T-helper 9 cell (primary cell): ENCODE measurements around the gene PDCD4.

Source experiments
- DNase-seq: peaks from one replicate; pipeline ENCODE4 v3.0.0-alpha.2; 2020
- total RNA-seq, 2 donors: gene quantifications; one replicate each; lab custom pipeline; 2026; lab: John Stamatoyannopoulos, UW

Gene PDCD4
- total RNA-seq = 430 to 710 reads per million in 2 donors

DNA sequence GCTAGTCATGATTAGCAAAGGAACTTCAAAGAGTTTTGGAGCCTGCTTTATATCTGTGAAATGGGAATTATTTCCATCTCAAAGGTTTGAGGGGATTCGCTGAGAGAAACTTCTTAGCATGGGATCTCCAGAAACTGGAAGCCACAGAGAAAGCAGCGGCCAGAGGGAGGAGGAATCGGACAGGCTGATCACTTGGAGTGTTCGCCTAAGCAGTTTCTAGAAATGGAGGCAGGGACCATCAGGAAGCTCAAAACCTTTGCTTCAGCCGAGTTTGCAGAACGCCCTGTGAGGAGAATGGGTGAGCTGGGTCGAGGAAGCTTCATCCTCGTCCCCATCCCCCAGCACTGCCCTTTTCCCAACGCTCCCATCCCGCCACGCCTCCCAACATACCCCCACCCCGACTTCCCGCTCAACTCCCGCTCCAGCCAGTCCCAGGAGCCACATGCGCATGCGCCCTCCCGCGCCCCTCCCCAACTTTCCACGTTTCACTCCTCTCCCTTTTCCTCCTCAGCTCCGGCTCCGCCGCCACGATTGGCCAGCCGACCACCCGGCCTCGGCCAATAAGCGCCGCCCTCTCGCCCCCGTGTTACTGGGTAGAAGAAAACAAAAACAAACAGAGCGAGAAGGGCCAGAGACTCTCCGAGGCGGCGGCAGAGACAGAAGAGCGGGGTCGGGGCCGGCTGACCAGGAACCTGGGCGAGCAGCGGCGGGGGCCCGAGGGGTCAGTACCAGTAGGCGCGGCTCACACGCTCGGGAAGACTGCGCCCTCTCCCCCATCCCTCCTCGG is at the start of gene PDCD4:
PDCD4 (plus strand) TSS at position 631 of the 787 bp plus-strand sequence. CDS start 4,100 bp downstream, outside the sequence.
- DNase-seq = peak; percentile 93

DNA sequence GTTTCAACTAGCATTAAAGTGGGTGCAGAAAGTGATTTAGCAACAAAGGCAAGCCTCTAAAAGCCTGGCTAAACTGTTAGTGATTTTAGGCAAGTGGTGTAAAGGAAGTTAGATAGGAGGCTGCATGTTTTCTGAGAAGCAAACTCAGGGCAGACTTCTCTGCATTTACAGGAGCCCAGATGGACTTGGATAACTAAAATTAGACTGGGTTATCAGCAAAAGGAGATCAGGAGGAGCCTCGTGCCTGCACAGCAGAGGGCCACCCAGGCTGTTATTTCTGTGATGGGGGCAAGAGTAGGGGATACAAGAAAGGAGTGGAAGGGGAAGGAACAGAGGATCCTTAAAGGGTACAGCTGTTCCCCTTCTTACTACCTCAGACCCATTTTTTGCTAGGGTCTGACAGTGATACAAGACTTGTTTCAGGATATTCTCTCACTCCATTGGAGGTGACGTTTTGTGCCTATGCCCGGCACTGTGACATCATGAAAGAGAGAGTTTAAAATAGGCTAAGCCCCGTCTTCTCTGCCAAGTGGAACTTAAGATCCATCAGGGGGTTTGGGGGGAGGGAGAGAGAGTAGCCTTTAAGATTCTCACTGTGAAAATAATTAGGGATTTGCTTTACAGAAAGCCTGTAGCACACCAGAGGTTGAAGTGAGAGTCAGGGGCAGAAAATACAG is 49.6 kb upstream of the PDCD4 start:
- no peak for DNase-seq

DNA sequence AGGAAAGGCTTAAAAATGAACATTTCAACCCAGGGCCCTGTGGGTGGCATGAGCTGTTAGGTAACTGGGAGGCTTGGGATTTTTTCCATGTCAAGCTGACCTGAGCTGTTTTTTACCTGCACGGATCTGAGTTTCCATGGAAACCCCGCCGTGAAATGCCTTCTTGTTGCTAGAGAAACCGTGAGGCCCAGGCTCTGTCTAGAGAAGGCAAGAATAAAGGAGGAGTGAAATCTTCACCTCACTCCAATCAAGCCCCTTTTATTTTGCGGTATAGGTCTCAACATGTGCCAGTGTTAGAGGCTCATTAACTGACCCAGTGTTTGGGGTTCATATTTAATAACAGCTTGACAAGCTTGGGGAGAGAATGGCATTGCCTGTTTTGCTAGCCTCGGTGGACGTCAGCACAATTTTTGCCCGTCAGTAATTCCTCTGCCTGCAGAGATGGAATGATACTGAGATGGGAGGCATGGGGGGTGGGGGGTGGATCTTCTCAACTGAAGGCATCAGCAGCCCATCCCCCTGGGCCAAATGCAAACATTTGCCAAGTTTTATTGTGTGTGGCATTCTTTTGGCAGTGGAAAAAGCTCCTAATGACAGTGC is 48.9 kb upstream of the PDCD4 start:
- no peak for DNase-seq

DNA sequence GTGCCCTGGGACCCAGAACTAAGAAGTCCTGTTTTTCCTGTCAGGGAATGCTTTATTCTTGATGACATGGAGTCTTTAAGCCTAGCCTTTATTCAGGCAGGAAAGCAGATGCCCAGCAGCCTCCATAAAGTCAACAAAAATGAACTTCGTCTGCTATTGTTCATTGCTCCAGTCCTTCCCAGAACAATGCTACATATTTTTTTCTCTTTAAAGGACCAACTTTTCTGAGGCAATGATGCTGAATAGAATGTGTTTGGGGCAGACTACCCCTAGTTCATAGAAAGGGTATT is 47.6 kb upstream of the PDCD4 start:
- DNase-seq = no peak

DNA sequence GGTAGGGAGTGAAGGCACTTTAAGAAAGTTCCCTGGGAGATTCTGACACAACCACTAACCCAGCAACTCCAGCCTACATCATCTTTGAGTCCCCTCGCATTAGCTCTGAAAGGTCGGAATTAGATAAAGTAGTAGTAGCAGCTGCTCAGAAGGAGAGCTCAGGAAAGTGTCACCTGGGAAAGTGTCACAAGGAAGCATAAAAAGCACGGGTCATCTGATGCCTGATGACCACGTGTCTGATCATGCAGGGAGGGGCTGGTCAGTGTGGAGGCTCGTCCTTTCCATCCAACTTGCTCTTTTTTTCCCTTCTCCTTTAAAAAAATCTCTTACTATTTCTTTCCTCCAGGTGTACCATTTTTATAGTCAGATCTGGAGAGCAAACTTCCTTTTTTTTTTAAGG is 47.1 kb upstream of the PDCD4 start:
- no peak for DNase-seq

DNA sequence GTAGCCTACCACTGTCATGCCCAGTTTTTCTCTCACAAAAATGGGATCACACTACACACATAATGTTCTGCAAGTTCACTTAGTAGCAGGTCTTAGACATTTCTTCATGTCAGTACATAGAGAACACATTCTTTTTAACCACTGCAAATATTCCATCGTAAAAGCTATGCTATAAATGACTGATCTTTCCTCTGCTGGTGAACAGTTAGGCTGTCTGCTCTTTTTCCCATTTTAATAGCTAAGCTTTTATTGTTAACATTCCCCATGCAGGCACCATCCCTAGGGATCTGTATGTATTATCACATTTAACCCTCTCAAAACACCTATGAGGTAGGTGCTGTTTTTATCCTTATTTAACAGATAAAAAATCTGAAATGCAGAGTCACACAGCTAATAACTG is 46.2 kb upstream of the PDCD4 start:
- no peak for DNase-seq

DNA sequence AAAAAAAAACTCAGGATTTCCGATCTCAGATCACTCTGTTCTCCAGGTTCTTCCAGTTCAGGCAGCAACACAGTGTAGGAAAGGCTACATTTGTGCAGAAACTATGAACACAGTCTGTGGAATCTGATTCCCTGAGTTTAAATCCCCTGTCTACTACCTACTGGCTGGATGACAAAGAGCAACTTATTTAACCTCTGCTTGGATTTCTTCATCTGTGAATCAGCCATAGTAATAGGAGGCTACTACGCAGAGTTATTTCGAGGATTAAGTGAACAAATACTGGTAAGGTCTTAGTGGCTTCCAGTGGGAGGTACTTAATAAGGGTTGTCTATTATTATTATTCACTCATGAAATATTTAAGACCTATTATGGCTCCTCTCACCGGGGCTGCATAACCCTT is 44.3 kb upstream of the PDCD4 start:
- DNase-seq = no peak

DNA sequence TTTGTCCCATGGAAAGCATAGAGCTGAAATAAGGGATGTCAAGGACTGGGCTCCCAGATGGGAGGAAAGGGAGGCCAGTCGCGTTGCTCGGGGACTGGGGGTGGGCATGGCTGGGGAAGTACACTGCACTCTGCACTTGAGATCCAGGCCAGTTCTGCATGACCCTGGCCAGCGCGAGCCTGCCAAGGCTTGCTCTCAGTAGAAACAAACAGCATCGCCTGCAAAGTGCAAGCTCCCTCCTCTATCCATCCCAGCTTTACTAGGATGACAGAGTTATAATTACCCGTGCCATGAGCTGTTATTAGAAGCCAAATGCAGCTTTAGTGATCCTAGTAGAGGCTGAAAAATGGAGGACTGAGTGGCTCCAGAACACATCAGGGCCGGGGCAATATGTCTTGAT is 43.9 kb upstream of the PDCD4 start:
- DNase-seq = no peak

DNA sequence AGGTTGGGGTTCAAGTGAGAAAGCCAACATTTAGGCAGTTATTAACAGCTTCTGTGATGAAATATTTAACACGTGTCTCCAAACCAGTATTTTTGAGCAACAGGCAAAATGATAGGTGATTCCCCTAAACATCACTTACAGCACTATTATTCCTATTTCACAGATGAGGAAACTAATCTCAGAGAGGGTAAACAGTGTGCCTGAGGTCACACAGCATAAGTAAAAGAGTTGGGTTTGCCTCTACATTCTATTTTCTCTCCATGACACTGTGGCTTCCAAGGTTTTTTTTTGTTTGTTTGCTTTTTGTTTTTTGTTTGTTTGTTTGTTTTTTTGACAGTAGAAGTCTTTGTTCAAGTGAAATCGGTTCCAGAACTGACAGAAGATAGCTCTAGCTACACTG is 43.2 kb upstream of the PDCD4 start:
- DNase-seq = no peak

DNA sequence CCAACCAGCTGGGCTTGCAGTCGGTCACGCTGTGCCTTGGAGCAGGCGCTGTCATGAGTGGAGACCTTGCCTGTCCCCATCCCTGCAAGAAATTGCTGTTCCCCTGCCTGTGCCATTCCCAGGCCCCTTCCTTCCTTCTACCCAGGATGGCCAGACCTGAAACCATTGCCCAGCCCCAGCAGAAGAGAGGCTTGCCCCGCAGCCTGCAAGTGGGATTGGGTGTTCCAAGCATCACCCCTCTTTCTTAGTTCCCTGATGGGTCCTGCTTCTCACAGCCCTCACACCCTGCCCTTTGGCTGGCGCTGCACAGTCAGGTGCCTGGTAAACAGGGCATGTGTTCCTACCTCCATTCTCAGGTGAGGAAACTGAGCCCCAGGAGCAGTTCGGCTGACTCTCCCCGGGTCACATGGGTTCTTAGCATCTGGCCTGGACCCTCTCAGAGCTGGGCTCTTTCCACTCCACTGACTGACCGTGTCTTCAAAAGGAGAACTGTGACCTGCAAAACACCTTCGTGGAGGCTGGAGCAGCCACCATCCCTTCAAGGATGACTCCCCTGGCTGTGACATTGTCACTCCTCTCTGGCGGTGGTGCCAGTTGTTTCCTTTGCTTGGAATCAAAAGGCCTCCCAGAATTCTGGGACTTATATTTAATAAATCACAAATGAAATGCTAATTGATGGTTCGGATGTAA is 41.9 kb upstream of the PDCD4 start:
- DNase-seq = no peak

DNA sequence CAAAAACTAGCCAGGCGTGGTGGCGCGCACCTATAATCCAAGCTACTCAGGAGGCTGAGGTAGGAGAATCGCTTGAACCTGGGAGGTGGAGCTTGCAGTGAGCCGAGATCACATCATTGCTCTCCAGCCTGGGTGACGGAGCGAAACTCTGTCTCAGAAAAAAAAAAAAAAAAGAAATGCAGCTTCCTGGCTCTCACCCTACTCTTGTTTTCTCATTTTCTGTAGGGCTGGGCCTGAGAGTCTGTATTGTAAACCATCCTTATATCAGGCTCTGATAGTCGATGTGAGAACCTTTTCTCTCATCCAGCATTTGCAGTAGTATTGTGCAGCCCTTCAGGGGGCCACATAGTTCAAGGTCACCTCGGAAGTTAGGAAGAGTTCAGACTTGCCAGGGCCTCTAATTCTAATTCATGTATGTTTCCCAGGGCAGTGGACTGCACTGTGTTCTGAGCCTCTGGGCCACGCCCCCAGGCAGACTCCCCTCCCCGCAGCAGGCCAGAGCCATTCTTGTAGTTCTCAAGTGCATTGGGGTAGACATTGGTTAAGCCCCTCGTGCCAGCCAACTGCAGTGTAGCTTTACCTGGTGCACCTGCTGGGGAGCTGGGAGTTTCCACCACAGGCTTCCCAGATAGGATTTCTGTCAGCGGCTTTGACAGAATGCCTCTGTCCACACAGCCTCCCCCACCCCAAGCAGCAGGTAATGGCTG is 38.3 kb upstream of the PDCD4 start:
- no peak for DNase-seq

DNA sequence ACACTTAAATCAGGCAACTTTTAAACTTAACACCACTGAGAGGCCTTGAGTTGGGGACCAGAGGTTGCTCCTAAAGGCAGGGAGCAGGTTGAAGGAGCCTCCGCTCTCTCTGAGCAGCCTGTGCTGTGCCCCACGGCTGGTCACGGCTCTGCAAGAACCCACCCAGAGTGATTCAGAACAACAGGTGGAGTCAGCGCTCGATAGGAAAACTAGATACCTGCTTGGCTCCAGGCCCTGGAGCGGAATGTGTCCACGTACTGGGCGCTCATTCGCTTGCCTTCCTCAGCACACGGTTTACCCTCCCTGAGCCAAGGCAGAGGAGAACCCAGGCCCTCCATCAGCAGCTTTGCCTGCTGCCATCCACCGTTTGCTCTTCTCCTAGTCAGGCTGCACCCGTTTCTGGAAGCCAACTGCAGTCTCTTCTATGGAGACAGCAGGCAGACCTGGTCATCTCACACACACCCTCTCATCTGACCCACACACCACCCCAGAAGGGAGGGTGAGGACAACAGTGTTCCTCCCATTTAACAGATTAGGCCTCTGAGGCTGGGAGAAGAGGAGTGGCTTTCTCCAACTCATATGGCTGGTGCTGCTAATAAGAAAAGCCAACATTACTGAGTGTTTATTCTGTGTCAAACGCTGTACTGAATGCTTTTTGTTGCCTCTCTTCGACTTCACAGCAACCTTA is 37.6 kb upstream of the PDCD4 start:
- DNase-seq = no peak

DNA sequence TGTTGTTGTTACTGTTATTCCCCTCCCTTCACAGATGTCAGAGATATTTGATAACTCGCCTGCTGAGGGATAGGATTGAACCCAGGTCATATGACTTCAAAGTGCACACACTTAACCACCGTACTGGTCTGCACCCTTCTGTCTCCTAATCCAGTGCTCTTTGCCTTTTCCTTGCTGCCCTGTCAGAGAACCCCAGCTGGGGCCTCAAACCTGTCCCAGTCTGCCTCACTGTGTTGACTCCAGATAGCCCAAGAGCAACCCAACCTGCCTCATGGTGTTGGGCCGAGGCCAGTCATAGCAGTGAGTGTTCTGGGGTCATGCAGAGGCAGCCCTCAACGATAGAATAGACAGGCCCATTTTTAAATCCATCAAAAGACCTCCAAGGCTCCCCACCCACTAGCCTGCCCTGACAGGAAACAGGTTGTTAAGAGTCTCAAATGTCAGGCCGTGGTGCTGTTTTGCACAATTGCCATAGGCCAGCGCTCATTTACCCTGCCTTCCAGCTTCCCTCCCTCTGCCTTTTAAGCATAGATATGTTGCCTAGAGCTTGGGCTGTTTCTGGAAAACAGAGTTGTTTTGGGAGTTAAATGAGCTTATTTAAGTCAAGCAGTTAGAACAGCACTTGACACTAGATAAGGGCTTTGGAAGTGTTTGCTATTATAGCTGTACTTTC is 37.0 kb upstream of the PDCD4 start:
- DNase-seq = no peak

DNA sequence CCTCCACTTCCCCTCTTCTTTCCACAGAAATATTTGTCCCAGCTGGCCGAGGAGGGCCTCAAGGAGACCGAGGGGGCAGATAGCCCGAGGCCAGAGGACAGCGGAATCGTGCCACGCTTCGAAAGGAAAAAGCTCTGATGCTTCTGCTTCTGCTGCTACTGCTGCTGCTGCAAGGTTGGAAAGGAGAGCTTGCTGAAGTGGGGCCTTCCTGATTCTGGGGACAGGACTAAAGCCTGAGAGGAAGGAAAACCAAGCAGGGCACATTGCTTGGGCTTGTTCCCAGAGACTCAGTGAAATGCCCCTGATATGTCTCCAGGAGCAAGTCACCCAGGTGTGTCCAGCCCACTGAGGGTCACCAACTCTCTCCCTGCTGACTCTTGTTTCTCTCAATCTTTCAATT is 35.9 kb upstream of the PDCD4 start:
- DNase-seq = no peak

DNA sequence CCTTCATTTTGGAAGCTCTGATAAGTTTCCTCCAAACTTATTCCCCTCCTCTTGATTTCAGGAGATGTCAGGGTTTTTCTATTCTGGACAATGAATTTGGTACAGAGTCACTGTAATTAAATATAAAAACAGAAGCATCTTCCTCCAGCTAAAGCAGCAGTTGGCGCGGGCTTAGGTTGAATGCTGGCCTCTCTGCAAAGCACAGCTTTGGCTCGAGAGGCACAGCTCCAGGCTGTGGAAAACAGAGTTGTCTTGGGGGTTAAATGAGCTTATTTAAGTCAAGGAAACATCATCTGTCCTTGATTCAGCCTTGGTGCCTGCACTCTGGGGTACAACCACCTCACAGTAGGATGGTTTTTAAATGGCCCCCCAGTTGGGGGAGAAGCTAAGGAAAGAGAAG is 35.0 kb upstream of the PDCD4 start:
- no peak for DNase-seq

DNA sequence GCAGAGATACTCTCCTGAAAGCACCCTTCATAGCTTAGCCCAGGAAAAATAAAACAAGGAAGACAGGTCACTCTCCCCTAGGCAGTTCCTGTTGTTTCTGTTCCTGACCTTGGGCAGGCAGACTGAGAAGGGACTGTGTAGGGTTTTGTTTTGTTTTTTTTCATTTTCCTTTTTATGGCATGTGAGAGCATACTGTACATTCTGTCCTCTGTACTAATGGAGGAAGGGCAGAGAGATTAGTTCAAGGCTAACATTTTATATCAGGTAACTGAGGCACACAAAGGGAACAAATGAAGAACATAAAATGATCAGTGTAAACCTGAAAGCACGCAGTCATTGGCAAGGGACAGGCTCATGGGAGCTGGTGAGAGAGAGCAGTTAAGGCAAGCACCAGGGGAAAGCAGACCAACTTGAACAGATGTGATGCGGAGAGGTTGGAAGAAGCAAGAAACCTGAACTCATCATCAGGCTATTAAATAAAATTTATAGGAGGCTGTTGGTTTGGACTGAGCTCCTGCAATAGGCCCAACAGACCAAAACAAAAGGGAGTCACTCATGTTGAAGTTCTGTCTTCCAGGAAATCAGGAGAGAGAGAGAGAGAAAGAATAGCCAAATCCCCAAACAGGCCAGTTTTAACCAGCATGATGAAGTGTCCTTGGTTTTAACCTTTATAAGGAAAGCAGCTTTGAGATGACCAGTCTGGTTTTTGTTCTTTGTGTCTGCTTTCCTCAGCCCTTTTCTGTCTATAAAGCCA is 34.1 kb upstream of the PDCD4 start:
- DNase-seq = no peak

DNA sequence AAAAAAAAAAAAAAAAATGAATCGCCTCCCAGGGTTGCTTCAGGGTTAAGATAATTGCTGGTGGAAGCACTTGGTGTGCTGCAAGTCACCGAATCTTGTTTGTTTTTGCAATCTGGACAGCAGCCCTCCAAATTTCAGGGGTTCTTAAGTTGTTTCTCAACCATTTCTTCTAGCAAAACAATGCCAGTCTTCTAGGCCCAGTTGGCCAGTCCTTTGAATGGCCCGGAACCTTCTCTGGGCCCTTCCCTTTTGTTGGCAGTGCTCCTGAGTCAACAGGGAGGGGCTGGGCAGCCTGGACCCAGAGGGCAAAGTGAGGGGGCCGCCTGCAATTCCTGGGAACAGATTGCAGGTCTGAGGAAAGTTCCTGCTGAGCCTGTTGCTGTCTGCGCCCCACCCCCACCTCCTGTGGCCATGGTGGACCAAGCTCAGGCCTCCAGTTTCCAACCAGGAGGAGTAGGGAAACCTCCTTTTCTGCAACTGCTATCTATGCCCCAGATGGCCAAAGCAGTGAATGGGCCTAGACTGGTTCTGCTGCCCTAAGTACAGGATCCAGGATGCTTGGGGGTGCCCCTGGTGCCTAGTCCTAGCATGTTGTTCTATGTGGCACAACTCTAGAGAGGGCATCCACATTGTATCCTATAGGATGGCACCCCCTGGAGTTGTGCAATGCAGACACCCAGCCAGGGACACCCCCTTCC is 31.4 kb upstream of the PDCD4 start:
- DNase-seq = no peak

DNA sequence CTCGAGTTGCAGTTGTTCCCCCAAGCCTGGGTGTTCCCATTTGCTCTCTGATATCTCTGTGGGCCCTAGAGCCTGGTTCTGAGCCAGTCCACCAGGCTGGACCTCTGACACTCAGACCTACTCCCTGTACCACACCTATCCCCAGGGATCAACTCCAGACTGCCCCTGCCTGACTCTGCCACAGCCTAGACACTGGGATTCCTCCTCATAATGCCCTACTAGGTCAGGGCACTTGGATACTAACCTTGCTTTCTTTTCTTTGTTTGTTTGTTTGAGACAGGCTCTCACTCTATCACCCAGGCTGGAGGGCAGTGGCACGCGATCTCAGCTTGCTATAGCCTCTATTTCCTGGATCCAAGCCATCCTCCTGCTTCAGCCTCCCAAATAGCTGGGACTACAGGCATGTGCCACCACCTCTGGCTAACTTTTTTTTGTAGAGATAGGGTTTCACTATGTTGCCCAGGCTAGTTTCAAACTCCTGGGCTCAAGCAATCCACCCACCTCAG is 30.8 kb upstream of the PDCD4 start:
- no peak for DNase-seq

DNA sequence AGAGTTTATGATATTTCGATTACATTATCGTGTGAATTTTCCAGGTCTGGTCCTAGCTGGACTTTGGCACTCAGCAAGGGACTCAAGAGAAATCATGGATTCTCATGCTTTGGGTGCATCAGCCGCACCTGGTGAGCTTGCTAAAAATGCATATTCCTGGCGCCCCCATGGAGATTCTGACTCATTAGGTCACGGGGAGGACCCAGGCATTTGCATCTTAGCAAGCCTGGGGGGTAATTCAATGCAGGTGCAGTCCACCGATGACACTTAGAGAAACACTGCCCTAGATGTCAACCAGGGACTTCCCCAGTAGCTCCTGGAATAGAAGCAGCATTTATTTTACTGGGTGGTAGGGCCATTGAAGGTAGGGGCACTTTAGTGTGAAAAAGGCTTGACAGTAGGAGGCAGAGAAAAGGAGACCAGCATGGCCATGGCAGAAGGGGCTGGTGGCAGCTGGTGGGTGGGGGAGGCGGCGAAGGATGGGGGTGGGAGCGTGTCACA is 29.9 kb upstream of the PDCD4 start:
- DNase-seq = no peak

DNA sequence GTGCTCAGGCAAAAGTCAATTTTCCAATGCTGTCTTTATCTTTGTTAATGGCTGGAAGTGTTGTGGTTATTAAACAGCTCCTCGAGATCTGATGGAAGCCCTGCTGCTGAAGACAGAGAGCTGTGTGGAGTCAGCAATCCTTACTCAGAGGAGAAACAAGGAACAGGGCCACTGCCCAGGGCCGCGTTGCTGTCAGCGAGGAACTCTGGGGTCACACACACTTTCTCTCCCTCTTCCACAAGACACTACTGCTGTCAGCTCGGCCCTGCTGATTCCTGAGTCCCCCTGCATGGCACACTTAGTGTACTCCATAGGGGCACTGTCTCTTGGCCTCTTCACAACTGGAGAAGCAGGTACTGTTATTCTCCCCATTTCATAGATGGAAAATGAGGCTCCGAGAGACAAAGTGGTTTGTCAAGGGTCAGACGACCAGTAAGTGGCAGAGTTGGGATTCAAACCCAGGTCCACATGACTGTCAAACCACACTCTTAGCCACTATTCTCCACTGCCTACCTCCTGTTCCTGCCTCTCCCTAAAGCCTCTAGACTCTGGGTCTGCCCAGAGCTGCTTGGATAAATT is 29.3 kb upstream of the PDCD4 start:
- DNase-seq = no peak
